Measurements from ENCODE around the gene DXO. TPM values are rescaled to one million over a fixed set of nuclear protein-coding genes. Genes with fewer than 3 reads are reported as not detected.

Gene DXO
- total and polyA plus RNA-seq, 2 of the 13 experiments (the other 11 are each of a cell fraction or from before 2014, with no cell fraction given): 18.6 to 26.2 TPM

DNA sequence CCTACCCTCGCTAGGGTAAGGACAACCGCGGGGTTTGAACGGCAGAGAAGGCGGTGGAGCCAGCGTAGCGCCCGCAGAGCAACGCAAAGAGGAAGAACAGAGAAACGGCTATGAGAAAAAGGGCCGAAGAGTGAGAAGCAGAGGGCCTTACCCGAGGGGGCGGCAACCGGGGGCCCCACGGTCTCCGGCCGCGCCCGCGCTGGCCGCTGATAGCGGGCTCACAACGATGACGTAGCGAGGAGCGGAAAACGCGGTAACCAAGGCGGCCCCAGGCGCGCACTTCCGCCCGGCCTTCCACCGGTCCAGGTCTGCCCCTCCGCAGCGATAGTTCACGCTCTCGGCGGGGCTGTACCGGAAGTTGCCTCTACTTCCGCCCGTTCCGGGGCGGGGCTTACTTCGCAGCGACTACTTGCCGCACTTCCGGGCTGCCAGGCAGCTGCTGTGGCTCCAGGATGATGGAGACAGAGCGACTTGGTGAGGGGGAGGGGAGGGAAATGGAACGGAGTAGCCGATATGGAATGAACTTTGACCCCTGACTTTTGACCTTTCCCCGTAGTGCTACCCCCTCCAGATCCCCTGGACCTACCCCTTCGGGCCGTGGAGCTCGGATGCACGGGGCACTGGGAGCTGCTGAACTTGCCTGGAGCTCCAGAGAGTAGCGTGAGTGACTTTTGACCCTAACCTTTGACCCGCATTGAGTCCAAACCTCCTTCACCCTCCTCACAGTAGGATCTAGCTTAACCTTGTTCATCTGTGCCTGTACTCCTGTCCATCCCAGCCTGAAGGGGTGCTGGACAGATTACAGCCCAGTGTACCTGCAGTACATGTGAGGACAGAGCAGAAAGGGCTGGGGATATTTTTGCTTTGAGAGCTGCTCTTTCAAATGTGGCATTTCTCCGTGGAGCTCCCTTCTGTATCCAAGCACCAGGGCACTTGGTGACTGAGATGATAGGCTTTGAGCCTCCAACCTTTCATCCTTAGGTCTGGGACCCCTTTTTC lies 12.9 kb downstream of the DXO start, which contains the start of the genes NELFE and SKIC2 (continued):
- TF ChIP-seq, protein P1, sequence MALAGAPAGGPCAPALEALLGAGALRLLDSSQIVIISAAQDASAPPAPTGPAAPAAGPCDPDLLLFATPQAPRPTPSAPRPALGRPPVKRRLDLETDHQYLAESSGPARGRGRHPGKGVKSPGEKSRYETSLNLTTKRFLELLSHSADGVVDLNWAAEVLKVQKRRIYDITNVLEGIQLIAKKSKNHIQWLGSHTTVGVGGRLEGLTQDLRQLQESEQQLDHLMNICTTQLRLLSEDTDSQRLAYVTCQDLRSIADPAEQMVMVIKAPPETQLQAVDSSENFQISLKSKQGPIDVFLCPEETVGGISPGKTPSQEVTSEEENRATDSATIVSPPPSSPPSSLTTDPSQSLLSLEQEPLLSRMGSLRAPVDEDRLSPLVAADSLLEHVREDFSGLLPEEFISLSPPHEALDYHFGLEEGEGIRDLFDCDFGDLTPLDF (CRISPR knock-in tag; IDR thresholded peaks at IDR 0.05): peak; percentile 98
- TF ChIP-seq ZNF331 (CRISPR knock-in tag; IDR thresholded peaks at IDR 0.05) (peak; percentile 58; the same call in 1 of the 2 replicates), ZNF644 (CRISPR knock-in tag; IDR thresholded peaks at IDR 0.05; ENCODE audit: low read depth) (no peak), ZNF564 (CRISPR knock-in tag; IDR thresholded peaks at IDR 0.05) (0 out of 2 replicates have a peak, but pooled peaks have one; percentile 35), FOXP1 (IDR thresholded peaks at IDR 0.05) (no peak), FOXP1 (CRISPR knock-in tag; IDR thresholded peaks at IDR 0.05) (no peak), ELF1 (CRISPR knock-in tag; IDR thresholded peaks at IDR 0.05) (peak; percentile 100), ZNF484 (CRISPR knock-in tag; IDR thresholded peaks at IDR 0.05; ENCODE audit: borderline replicate concordance, low read depth) (no peak; the same call in 1 of the 2 replicates), CBX5 (CRISPR knock-in tag; IDR thresholded peaks at IDR 0.05; ENCODE audit: borderline replicate concordance) (peak; percentile 18; the same call in 1 of the 2 replicates)
- TF ChIP-seq, protein P2, sequence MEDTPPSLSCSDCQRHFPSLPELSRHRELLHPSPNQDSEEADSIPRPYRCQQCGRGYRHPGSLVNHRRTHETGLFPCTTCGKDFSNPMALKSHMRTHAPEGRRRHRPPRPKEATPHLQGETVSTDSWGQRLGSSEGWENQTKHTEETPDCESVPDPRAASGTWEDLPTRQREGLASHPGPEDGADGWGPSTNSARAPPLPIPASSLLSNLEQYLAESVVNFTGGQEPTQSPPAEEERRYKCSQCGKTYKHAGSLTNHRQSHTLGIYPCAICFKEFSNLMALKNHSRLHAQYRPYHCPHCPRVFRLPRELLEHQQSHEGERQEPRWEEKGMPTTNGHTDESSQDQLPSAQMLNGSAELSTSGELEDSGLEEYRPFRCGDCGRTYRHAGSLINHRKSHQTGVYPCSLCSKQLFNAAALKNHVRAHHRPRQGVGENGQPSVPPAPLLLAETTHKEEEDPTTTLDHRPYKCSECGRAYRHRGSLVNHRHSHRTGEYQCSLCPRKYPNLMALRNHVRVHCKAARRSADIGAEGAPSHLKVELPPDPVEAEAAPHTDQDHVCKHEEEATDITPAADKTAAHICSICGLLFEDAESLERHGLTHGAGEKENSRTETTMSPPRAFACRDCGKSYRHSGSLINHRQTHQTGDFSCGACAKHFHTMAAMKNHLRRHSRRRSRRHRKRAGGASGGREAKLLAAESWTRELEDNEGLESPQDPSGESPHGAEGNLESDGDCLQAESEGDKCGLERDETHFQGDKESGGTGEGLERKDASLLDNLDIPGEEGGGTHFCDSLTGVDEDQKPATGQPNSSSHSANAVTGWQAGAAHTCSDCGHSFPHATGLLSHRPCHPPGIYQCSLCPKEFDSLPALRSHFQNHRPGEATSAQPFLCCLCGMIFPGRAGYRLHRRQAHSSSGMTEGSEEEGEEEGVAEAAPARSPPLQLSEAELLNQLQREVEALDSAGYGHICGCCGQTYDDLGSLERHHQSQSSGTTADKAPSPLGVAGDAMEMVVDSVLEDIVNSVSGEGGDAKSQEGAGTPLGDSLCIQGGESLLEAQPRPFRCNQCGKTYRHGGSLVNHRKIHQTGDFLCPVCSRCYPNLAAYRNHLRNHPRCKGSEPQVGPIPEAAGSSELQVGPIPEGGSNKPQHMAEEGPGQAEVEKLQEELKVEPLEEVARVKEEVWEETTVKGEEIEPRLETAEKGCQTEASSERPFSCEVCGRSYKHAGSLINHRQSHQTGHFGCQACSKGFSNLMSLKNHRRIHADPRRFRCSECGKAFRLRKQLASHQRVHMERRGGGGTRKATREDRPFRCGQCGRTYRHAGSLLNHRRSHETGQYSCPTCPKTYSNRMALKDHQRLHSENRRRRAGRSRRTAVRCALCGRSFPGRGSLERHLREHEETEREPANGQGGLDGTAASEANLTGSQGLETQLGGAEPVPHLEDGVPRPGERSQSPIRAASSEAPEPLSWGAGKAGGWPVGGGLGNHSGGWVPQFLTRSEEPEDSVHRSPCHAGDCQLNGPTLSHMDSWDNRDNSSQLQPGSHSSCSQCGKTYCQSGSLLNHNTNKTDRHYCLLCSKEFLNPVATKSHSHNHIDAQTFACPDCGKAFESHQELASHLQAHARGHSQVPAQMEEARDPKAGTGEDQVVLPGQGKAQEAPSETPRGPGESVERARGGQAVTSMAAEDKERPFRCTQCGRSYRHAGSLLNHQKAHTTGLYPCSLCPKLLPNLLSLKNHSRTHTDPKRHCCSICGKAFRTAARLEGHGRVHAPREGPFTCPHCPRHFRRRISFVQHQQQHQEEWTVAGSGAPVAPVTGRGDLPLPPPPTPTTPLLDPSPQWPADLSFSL (CRISPR knock-in tag; IDR thresholded peaks at IDR 0.05): no peak
- TF ChIP-seq, protein P3, sequence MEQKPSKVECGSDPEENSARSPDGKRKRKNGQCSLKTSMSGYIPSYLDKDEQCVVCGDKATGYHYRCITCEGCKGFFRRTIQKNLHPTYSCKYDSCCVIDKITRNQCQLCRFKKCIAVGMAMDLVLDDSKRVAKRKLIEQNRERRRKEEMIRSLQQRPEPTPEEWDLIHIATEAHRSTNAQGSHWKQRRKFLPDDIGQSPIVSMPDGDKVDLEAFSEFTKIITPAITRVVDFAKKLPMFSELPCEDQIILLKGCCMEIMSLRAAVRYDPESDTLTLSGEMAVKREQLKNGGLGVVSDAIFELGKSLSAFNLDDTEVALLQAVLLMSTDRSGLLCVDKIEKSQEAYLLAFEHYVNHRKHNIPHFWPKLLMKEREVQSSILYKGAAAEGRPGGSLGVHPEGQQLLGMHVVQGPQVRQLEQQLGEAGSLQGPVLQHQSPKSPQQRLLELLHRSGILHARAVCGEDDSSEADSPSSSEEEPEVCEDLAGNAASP (CRISPR knock-in tag; IDR thresholded peaks at IDR 0.05; ENCODE audit: borderline replicate concordance): no peak; the same call in none of the 2 replicates
- TF ChIP-seq, protein P4, sequence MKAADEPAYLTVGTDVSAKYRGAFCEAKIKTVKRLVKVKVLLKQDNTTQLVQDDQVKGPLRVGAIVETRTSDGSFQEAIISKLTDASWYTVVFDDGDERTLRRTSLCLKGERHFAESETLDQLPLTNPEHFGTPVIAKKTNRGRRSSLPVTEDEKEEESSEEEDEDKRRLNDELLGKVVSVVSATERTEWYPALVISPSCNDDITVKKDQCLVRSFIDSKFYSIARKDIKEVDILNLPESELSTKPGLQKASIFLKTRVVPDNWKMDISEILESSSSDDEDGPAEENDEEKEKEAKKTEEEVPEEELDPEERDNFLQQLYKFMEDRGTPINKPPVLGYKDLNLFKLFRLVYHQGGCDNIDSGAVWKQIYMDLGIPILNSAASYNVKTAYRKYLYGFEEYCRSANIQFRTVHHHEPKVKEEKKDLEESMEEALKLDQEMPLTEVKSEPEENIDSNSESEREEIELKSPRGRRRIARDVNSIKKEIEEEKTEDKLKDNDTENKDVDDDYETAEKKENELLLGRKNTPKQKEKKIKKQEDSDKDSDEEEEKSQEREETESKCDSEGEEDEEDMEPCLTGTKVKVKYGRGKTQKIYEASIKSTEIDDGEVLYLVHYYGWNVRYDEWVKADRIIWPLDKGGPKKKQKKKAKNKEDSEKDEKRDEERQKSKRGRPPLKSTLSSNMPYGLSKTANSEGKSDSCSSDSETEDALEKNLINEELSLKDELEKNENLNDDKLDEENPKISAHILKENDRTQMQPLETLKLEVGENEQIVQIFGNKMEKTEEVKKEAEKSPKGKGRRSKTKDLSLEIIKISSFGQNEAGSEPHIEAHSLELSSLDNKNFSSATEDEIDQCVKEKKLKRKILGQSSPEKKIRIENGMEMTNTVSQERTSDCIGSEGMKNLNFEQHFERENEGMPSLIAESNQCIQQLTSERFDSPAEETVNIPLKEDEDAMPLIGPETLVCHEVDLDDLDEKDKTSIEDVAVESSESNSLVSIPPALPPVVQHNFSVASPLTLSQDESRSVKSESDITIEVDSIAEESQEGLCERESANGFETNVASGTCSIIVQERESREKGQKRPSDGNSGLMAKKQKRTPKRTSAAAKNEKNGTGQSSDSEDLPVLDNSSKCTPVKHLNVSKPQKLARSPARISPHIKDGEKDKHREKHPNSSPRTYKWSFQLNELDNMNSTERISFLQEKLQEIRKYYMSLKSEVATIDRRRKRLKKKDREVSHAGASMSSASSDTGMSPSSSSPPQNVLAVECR (CRISPR knock-in tag; IDR thresholded peaks at IDR 0.05; ENCODE audit: borderline replicate concordance): peak; percentile 100

Measured in HepG2 (cell line).